ENCODE results near the gene ABCG1. TPM values are rescaled to one million over a fixed set of nuclear protein-coding genes. Genes with fewer than 3 reads are reported as not detected.

ABCG1 gene
- polyA plus RNA-seq, 3 donors, result 3.4 to 11.2 (median 10.9) TPM

GRCh38 chr21:42190486-42190863 is 28.5 kb upstream of the ABCG1 start:
- WGBS, 3 donors, result 92 to 96% (median 94%) methylated on average over 8 of the region's 8 CpGs
- H3K27ac ChIP-seq (ENCODE audit: low read depth, low read length), result no peak overlapping the region

GRCh38 chr21:42191064-42191463 is 27.9 kb upstream of the ABCG1 start:
- WGBS, 3 donors, result 84 to 96% (median 95%) methylated on average over 5 of the region's 5 CpGs
- no peak overlapping the region for H3K27ac ChIP-seq (ENCODE audit: low read depth, low read length)

DNA sequence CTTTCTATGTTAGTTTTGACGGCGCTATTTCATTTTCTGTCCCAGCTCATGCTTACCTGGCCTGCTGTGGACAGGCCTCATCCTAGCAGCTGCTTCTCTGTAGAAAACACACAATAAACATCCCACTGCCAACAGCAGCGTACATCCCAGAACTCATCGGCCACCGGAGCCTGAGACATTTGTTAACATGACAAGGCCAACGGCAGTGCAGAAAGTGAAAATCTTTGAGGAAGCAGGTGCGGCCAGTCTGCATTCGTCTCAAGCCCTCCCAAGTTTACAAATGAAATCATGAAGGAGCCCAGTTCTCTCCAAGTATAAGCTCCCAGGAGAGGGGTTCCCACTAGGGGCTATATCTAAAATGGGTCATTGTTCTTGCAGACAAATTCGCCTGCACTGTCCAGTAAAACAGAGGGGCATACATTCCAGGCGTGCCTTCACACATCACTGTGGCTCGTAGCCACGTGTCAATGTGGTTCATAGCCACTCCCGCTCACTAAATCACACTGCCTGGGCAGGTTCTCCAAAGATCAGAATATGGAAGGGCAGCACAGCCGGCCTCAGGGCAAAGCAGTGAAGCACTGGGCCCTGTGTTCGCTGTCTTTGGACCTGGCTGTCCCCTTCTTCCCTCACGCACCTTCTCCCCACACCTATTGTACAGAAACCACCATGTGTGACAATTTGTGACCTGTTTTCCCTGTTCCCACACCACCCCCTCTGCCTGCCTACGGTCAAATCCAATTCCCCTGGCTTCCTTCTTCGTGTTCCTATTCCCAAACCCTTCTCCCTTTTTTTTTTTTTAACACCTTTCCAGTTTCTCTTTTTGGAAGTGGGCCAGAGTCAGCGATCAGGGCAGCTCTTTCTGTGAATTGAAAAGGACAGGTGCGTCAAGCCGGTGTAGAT is 27.0 kb upstream of the ABCG1 start:
- 58 to 68% (median 65%) methylated on average over 21 of the region's 21 CpGs for WGBS, 3 donors
- no peak overlapping the region for H3K27ac ChIP-seq (ENCODE audit: low read depth, low read length)

DNA sequence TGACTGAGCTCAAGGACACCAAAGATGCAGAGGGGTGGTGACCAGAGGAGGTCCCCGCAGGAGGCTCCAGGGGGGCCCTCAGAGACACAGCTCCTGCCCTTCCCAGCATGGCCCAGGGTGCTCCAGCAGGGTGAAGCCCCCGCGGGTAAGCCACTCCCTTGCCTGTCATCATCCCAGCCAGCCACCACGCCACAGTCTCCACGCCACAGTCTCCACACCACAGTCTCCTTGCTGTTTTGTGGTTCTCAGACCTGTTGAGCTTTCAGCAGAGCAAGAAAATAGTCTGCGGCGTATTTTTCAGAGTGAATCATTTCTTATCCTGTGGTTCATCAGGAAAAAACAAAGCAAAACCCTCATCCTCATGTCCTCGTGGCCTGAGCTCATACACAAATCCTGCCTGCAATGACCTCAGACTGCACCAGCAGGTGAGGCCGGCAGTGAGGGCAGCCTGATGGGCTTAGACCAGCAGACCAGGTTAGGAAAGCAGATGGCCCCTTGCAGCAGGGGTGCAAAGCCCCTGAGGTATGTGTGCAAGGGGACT is 25.7 kb upstream of the ABCG1 start:
- 67 to 77% (median 69%) methylated on average over 9 of the region's 9 CpGs for WGBS, 3 donors
- H3K27ac ChIP-seq (ENCODE audit: low read depth, low read length), result no peak overlapping the region

DNA sequence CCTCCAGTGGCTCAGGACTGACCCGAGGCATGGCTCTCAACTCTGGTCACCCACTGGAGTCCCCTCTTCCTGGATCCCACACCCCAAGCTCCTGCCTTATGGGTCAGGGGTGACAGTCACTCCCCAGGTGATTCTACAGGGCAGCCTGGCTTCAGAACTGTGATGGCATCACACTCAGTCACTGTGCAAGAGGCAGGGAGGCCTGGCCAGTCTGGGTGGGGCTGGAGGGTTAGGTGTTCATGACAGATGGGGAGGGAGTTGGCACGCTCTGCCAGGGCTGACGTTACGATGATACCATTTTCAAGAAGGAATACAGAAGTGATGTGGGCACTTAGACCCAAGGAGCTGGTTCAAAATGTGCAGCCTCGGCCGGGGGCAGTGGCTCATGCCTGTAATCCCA is 25.2 kb upstream of the ABCG1 start:
- no peak overlapping the region for H3K27ac ChIP-seq (ENCODE audit: low read depth, low read length)
- 87 to 93% (median 88%) methylated on average over 6 of the region's 6 CpGs for WGBS, 3 donors

- 83 to 89% (median 86%) methylated on average over 9 of the region's 9 CpGs for WGBS, 3 donors
- no peak overlapping the region for H3K27ac ChIP-seq (ENCODE audit: low read depth, low read length)
These were observed 24.1 kb upstream of the ABCG1 start for GRCh38 chr21:42194863-42195262.

GRCh38 chr21:42195378-42196031 is 23.4 kb upstream of the ABCG1 start:
- WGBS, 3 donors, result 45 to 60% (median 48%) methylated on average over 6 of the region's 6 CpGs
- H3K27ac ChIP-seq (ENCODE audit: low read depth, low read length), result no peak overlapping the region

DNA sequence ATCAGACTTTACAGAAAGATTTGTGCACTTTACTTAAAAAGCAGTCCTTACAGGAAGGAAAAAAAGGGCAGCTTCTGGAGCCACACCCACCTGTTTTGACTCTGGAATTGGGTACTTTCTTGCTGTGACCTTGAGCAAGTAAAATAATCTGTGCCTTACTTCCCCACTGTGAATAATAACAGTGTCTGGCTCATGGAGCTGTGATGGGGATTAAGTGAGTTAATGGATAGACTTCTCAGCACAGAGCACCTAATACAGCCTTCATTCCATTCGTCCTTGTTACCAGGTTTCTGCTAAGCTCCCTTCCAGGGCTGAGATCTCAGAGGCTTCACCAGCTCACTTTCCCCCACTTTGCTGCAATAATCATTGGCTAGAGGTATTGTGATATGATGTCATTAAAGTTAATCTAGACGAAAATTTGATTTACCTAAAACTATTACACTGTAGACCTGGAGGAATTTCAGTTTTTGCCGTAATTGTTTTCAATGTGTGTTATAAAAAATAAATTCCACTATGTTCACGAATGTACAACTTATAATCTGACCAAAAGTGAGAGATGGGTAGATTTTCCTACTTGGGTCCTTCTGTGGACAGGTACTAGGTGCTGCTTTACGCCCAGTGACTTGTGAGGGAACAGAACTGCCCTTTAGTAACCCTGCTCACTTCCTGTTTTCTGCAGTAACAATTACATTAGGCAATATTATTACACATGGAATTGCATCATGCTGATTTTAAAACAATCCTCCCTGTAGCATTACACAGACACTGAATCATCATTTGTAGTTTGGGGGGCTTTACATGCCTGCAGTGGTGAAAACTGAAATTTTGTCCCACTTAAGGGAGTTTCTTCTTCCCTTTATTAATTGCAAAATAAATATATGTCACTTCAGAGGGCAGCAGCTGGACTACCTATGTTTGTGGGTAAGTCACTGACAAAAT is 19.7 kb upstream of the ABCG1 start:
- no peak overlapping the region for H3K27ac ChIP-seq (ENCODE audit: low read depth, low read length)

GRCh38 chr21:42199868-42200463 is 19.0 kb upstream of the ABCG1 start:
- 79 to 86% (median 85%) methylated on average over 8 of the region's 8 CpGs for WGBS, 3 donors

More for the DNA sequence above, 19.7 kb upstream of the ABCG1 start:
- 41 to 48% (median 41%) methylated on average over 5 of the region's 5 CpGs for WGBS, 3 donors

GRCh38 chr21:42200906-42201614 is 17.9 kb upstream of the ABCG1 start:
- WGBS, 3 donors, result 86 to 89% (median 89%) methylated on average over 14 of the region's 14 CpGs
- H3K27ac ChIP-seq (ENCODE audit: low read depth, low read length), result no peak overlapping the region

More at GRCh38 chr21:42199868-42200463, 19.0 kb upstream of the ABCG1 start:
- no peak overlapping the region for H3K27ac ChIP-seq (ENCODE audit: low read depth, low read length)

- no peak overlapping the region for H3K27ac ChIP-seq (ENCODE audit: low read depth, low read length)
- WGBS, 3 donors, result 78 to 93% (median 83%) methylated on average over 11 of the region's 11 CpGs
These were observed 17.3 kb upstream of the ABCG1 start for GRCh38 chr21:42201615-42202161.

DNA sequence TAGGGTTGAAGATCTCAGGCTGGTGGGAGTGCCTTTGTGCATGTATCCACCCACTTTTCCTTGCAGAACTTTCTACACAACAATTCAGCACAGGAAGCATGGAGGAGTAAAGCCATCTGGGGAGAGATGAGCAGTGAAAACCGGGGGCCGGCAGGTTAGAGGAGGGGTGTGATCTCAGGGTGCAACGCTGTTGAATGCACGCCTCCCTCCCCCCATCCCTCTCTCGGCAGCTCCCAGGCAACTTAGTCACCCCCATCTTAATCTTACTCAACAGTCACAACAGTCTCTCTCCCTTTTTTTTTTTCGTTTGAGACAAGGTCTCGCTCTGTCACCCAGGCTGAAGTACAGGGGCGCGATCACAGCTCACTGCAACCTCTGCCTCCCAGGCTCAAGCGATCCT is 16.6 kb upstream of the ABCG1 start:
- no peak overlapping the region for H3K27ac ChIP-seq (ENCODE audit: low read depth, low read length)
- 80 to 83% (median 80%) methylated on average over 10 of the region's 10 CpGs for WGBS, 3 donors

DNA sequence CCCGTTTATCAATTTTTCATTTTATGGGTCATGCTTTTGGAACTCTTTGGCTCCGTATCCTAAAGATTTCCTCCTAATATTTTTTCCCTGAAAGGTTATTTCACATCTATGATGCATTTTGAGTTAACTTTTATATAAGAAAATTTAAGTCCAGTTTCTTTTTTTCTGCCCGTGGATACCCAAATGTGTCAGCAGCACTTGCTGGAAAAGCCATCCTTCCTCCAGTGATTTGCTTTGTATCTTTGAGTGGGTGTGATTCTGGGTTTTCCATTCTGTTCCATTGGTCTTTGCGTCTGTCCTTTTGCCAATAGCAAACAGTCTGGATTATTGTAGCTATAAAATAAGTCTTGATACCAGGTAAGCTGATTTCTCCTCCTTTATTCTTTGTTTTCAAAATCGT is 15.6 kb upstream of the ABCG1 start:
- H3K27ac ChIP-seq (ENCODE audit: low read depth, low read length), result no peak overlapping the region
- WGBS, 3 donors, result 76 to 88% (median 86%) methylated on average over 5 of the region's 5 CpGs

DNA sequence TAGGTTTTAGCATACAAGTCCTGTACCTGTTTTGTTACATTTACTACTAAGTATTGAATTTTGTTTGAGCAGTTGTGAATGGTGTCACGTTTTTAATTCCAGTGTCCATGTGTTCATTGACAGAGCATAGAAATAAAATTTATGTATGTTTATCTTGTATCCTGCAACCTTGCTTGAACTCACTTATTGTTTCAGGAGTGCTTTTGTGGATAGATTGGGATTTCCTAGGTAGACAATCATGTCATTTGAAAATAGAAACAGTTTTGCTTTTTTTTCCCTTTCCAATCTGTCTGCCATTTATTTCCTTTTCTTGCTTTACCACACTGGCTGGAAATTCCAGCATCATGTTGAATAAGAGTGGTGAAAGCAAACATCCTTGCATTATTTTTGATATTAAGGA is 15.0 kb upstream of the ABCG1 start:
- H3K27ac ChIP-seq (ENCODE audit: low read depth, low read length), result no peak overlapping the region
- 61 to 75% (median 74%) methylated on average over 1 of the region's 1 CpG for WGBS, 3 donors

DNA sequence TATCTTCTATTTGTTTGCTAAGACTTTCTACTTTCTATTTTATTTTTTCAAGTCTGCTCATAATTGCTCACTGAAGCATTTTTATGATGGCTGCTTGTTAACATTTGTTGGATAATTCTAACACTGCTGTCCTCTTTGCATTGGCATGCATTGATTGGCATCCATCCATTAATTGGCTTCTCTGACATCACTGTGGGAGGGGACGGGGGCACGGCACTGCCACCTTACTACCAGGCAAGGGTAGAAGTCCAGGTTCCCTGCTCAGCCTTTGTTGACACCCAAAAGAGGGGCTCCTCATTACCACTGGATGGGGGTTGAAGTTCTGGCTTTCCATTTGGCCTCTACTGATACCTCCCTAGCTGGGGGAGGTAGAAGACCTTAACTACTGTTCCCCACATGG is 11.5 kb upstream of the ABCG1 start:
- WGBS, 3 donors, result 86 to 93% (median 88%) methylated on average over 2 of the region's 2 CpGs
- no peak overlapping the region for H3K27ac ChIP-seq (ENCODE audit: low read depth, low read length)

DNA sequence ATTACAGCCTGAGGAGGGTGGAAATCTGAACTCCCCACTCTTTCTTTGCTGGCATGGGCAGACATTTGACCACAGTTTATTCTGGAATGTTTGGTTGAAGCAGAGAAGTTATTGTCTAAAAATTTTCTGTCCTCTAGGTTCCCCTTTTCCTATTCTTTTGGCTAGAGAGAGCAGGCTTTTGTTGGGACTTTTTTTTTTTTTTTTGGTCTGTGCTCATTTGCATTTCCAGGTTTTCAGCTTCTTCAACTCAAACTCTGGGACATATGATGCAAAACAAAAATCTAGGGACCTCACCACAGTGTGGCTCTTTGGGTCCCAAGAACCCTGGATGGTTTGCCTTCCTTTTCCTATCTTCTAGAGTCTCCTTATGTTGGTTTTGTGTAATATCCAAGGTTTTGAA is 10.9 kb upstream of the ABCG1 start:
- H3K27ac ChIP-seq (ENCODE audit: low read depth, low read length), result no peak overlapping the region

DNA sequence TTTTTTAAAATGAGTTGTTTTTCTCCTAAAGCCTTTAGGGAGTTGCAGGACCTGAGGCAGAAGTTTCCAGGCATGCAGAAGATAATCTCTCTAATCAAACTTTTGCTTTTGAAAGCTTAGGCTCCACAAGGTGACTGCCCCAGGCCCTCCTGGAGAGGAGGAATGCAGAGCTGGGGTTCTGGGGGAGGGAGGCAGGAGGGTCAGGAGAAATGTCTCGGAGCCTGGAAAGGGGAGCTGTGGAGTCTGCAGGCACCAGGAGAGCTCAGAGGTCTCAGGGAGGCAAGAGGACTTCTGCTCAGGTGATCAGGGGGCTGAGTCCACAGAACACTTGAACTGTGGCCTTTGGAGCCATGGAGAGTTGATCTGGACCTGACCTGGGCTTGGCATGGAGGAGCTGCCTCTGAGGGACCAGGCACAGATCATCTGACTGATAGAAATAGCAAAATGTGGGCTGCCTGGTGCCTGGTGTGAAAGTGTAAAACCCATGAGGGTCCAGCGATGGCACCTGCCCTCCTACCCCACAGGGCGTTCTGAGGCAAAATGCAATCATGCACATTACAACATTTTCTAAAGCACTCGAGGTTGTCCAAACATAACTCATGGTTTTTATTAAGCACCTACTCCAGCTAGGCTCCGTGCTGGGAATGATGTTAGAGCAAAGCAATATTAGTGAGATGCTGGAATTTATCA is 10.0 kb upstream of the ABCG1 start:
- 81 to 86% (median 81%) methylated on average over 5 of the region's 5 CpGs for WGBS, 3 donors
- H3K27ac ChIP-seq (ENCODE audit: low read depth, low read length), result no peak overlapping the region
